ENCODE data around the gene RNASE3.

GRCh38 chr14:20934148-20934762 is 43.1 kb downstream of the RNASE3 start:
- TF ChIP-seq CTCF (IDR thresholded peaks at IDR 0.05): peak in 3 of 4 donors; percentile 14 to 43 (median 23)
- no peak for TF ChIP-seq POLR2A (IDR thresholded peaks at IDR 0.05)

All from right lobe of liver (tissue), 4 donors.